ENCODE results near the gene NSMCE1.
"Not testable (repeated sequence)": the region's sequence is repeated elsewhere in the genome, so short reads cannot be mapped to it uniquely, and the experiment has no call there.

The NSMCE1 gene

DNA sequence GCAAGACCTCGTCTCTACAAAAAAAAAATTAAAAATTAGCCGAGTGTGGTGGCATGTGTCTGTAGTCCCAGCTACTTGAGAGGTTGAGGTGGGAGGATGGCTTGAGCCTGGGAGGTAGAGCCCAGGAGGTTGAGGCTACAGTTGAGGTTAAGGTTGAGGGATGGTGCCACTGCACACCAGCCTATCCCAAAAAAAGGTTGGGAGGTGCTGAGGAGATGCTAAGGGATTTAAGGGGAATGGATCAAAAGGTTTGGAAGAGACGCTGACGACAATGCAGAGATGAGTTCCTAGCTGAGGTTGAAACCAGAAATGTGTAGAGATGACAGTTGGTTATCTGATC, 4.7 kb upstream of the NSMCE1 start:
- Histone ChIP-seq H3K27ac (ENCODE audit: low read length) (no peak overlapping the region), H3K36me3 (replicated peaks; ENCODE audit: low read depth, low read length) (peaks cover 5% of the 10 kb centered on the region), H3K4me2 (ENCODE audit: low read length) (no peak overlapping the region), H3K4me3 (ENCODE audit: low read length) (no peak overlapping the region), H3K4me1 (ENCODE audit: low read length) (peaks cover 17% of the 10 kb centered on the region), H2AFZ (ENCODE audit: low read depth, low read length) (no peak overlapping the region), H3K79me2 (ENCODE audit: low read length) (peaks cover 13% of the 10 kb centered on the region), H4K20me1 (ENCODE audit: insufficient read depth, low read length) (no peaks in the 10 kb centered on the region), H3K27me3 (ENCODE audit: low read depth, low read length) (no peaks in the 10 kb centered on the region), H3K9ac (ENCODE audit: low read length) (no peak overlapping the region), H3K9me3 (ENCODE audit: insufficient read depth, low read length) (0 out of 2 replicates have a peak, but pooled peaks cover 5% of the 10 kb centered on the region)
- TF ChIP-seq CTCF (IDR thresholded peaks at IDR 0.05; ENCODE audit: low read depth, low read length) (no peak), EZH2phosphoT487 (IDR thresholded peaks at IDR 0.05; ENCODE audit: low read depth) (no peak)

DNA sequence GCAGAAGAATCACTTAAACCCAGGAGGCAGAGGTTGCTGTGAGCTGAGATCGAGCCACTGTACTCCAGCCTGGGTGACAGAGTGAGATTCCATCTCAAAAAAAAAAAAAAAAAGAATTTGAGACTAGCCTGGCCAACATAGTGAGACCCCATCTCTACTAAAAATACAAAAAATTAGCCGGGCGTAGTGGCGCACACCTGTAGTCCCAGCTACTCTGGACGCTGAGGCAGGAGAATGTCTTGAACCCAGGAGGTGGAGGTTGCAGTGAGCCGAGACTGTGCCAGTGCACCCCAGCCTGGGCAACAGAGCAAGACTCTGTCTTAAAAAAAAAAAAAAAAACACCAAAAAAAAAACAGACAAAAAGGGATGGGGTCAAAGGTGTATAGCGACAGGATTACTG, 4.1 kb upstream of the NSMCE1 start:
- not testable (repeated sequence) for H2AFZ ChIP-seq (ENCODE audit: low read depth, low read length); H3K36me3 ChIP-seq (replicated peaks; ENCODE audit: low read depth, low read length); H3K4me2 ChIP-seq (ENCODE audit: low read length); H3K27ac ChIP-seq (ENCODE audit: low read length); H3K9me3 ChIP-seq (ENCODE audit: insufficient read depth, low read length); H3K9ac ChIP-seq (ENCODE audit: low read length); H3K27me3 ChIP-seq (ENCODE audit: low read depth, low read length); H3K4me3 ChIP-seq (ENCODE audit: low read length); H4K20me1 ChIP-seq (ENCODE audit: insufficient read depth, low read length)
- H3K79me2 ChIP-seq (ENCODE audit: low read length): peaks cover 19% of the 10 kb centered on the region
- H3K4me1 ChIP-seq (ENCODE audit: low read length): peaks cover 18% of the 10 kb centered on the region

- TF ChIP-seq EZH2phosphoT487 (IDR thresholded peaks at IDR 0.05; ENCODE audit: low read depth) (no peak), CTCF (IDR thresholded peaks at IDR 0.05; ENCODE audit: low read depth, low read length) (no peak)
- Histone ChIP-seq H3K4me1 (ENCODE audit: low read length) (peaks cover 24% of the 10 kb centered on the region), H3K27me3 (ENCODE audit: low read depth, low read length) (no peaks in the 10 kb centered on the region), H3K9me3 (ENCODE audit: insufficient read depth, low read length) (0 out of 2 replicates have a peak, but pooled peaks cover 5% of the 10 kb centered on the region), H3K79me2 (ENCODE audit: low read length) (peaks cover 20% of the 10 kb centered on the region), H3K36me3 (replicated peaks; ENCODE audit: low read depth, low read length) (peaks cover 5% of the 10 kb centered on the region), H3K4me2 (ENCODE audit: low read length) (no peak overlapping the region), H2AFZ (ENCODE audit: low read depth, low read length) (no peak overlapping the region), H3K9ac (ENCODE audit: low read length) (no peak overlapping the region), H3K4me3 (ENCODE audit: low read length) (no peak overlapping the region), H3K27ac (ENCODE audit: low read length) (no peak overlapping the region), H4K20me1 (ENCODE audit: insufficient read depth, low read length) (no peaks in the 10 kb centered on the region)
Observed at GRCh38 chr16:27272076-27272475, 3.5 kb upstream of the NSMCE1 start.

DNA sequence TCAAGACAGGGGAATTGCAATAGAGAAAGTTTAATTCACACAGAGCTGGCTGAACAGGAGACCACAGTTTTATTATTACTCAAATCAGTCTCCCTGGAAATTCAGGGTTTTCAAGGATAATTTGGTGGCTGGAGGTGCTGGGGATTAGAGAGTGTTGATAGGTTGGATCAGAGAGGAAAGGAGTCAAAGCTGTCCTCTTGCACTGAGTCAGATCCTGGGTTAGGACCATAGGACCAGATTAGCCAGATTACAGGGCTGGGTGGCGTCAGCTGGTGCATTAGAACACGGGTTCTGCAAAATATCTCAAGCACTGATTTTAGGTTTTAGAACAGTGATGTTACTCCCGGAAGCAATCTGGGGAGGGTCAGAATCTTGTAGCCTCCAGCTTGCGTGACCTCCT, 1.8 kb upstream of the NSMCE1 start:
- H3K4me2 ChIP-seq (ENCODE audit: low read length): no peak overlapping the region
- no peaks in the 10 kb centered on the region for H3K27me3 ChIP-seq (ENCODE audit: low read depth, low read length)
- no peak overlapping the region for H3K27ac ChIP-seq (ENCODE audit: low read length)
- H3K9ac ChIP-seq (ENCODE audit: low read length): no peak overlapping the region
- peaks cover 5% of the 10 kb centered on the region for H3K36me3 ChIP-seq (replicated peaks; ENCODE audit: low read depth, low read length)
- no peaks in the 10 kb centered on the region for H4K20me1 ChIP-seq (ENCODE audit: insufficient read depth, low read length)
- peaks cover 17% of the 10 kb centered on the region for H3K4me1 ChIP-seq (ENCODE audit: low read length)
- TF ChIP-seq EZH2phosphoT487 (IDR thresholded peaks at IDR 0.05; ENCODE audit: low read depth) (no peak), CTCF (IDR thresholded peaks at IDR 0.05; ENCODE audit: low read depth, low read length) (no peak)
- no peak overlapping the region for H2AFZ ChIP-seq (ENCODE audit: low read depth, low read length)
- peaks cover 20% of the 10 kb centered on the region for H3K79me2 ChIP-seq (ENCODE audit: low read length)
- H3K4me3 ChIP-seq (ENCODE audit: low read length): no peak overlapping the region
- 0 out of 2 replicates have a peak, but pooled peaks cover 5% of the 10 kb centered on the region for H3K9me3 ChIP-seq (ENCODE audit: insufficient read depth, low read length)
